HG03064 (cell line): ENCODE data around the gene DNAH11.
"Not testable (repeated sequence)": the region's sequence is repeated elsewhere in the genome, so short reads cannot be mapped to it uniquely, and the experiment has no call there.

Experiments used
- ATAC-seq: cut with Tn5 transposase; IDR thresholded peaks from one replicate; pipeline ENCODE4 v1.9.1; 2021; ENCODE audit warnings: low read depth; ENCODE audit not compliant: unreplicated experiment

DNAH11 gene

GRCh38 chr7:21542891-21543527, at the start of gene DNAH11:
Gene DNAH11, plus strand, starts transcription at chr7:21543039. Its CDS starts 207 bp downstream, at chr7:21543246.
- no peak for ATAC-seq

GRCh38 chr7:21495731-21496130, 47.1 kb upstream of the DNAH11 start:
- ATAC-seq: no peak

- no peak for ATAC-seq
Measured at GRCh38 chr7:21497072-21497471, 45.8 kb upstream of the DNAH11 start.

- no peak for ATAC-seq
Measured at GRCh38 chr7:21500117-21500832, 42.6 kb upstream of the DNAH11 start.

- ATAC-seq: no peak
Measured at GRCh38 chr7:21504021-21504420, 38.8 kb upstream of the DNAH11 start.

GRCh38 chr7:21507627-21508343, 35.1 kb upstream of the DNAH11 start:
- ATAC-seq: no peak

- ATAC-seq: no peak
Measured at GRCh38 chr7:21508538-21508937, 34.3 kb upstream of the DNAH11 start.

- ATAC-seq: no peak
Measured at GRCh38 chr7:21514062-21514461, 28.8 kb upstream of the DNAH11 start.

GRCh38 chr7:21524680-21525079, 18.2 kb upstream of the DNAH11 start:
- no peak for ATAC-seq

- no peak for ATAC-seq
Measured at GRCh38 chr7:21526007-21526406, 16.8 kb upstream of the DNAH11 start.

GRCh38 chr7:21526448-21526847, 16.4 kb upstream of the DNAH11 start:
- ATAC-seq: no peak

- ATAC-seq: not testable (repeated sequence)
Measured at GRCh38 chr7:21532485-21532884, 10.4 kb upstream of the DNAH11 start.

GRCh38 chr7:21533646-21534045, 9.2 kb upstream of the DNAH11 start:
- not testable (repeated sequence) for ATAC-seq

- not testable (repeated sequence) for ATAC-seq
Measured at GRCh38 chr7:21536445-21537118, 6.3 kb upstream of the DNAH11 start.

GRCh38 chr7:21538936-21539495, 3.8 kb upstream of the DNAH11 start:
- ATAC-seq: no peak

- ATAC-seq: no peak
Measured at GRCh38 chr7:21543528-21544302, 876 bp downstream of the DNAH11 start.

- ATAC-seq: no peak
Measured at GRCh38 chr7:21544303-21544656, 1.4 kb downstream of the DNAH11 start.

- no peak for ATAC-seq
Measured at GRCh38 chr7:21544715-21545114, 1.9 kb downstream of the DNAH11 start.

GRCh38 chr7:21547501-21547900, 4.7 kb downstream of the DNAH11 start:
- ATAC-seq: no peak

GRCh38 chr7:21548491-21548890, 5.7 kb downstream of the DNAH11 start:
- ATAC-seq: no peak
